Activated T-helper 2 cell treated with anti-CD3 and anti-CD28 coated beads, Interferon-gamma antibody, Interleukin-2, Interleukin-4, amounts not matched to agents 10 μg/mL and 5 μg/mL and 100 μg/mL, durations not matched to agents 14 hours and 24 hours and 36 hours (primary cell): ENCODE measurements around the gene HDAC4. TPM values are rescaled to one million over a fixed set of nuclear protein-coding genes. Genes with fewer than 3 reads are reported as not detected.
"Not testable (repeated sequence)": the region's sequence is repeated elsewhere in the genome, so short reads cannot be mapped to it uniquely, and the experiment has no call there.

Experiments used
- DNase-seq: peaks from one replicate; pipeline ENCODE4 v3.0.0; 2021; ENCODE audit warnings: low spot score
- H3K27ac Mint-ChIP-seq: one replicate; pipeline ENCODE4 v1.8.0; 2021; ENCODE audit warnings: mixed read lengths
- H3K27me3 Mint-ChIP-seq: one replicate; pipeline ENCODE4 v1.8.0; 2021; ENCODE audit warnings: low read depth, mixed read lengths
- H3K36me3 Mint-ChIP-seq: one replicate; pipeline ENCODE4 v1.8.0; 2021; ENCODE audit warnings: low read depth, mixed read lengths
- H3K4me1 Mint-ChIP-seq: one replicate; pipeline ENCODE4 v1.8.0; 2021; ENCODE audit warnings: low read depth, mixed read lengths
- H3K4me3 Mint-ChIP-seq: one replicate; pipeline ENCODE4 v1.8.0; 2021; ENCODE audit warnings: low read depth, mild to moderate bottlenecking, moderate library complexity, mixed read lengths
- H3K9me3 Mint-ChIP-seq: one replicate; pipeline ENCODE4 v1.8.0; 2021; ENCODE audit warnings: mixed read lengths
- intact Hi-C: fragments of 100-400 bp; cut with micrococcal nuclease; formaldehyde crosslinking; loops from one replicate; pipeline ENCODE4 v1.15.1; 2023
- total RNA-seq: library from RNA; stranded (reverse); gene quantifications from 2 replicates; pipeline ENCODE4 v1.2.3, GENCODE V29; 2022

The HDAC4 gene
- total RNA-seq, 1 donor from 2014 or later: 44.8 TPM

- DNase-seq: no peak
- H3K9me3 Mint-ChIP-seq: no peaks in the 10 kb centered on the region
- no peak overlapping the region for H3K4me3 Mint-ChIP-seq
- intact Hi-C loops: no loop called here
- peaks cover 24% of the 10 kb centered on the region for H3K36me3 Mint-ChIP-seq
- H3K27ac Mint-ChIP-seq: no peak overlapping the region
- H3K27me3 Mint-ChIP-seq: no peaks in the 10 kb centered on the region
- H3K4me1 Mint-ChIP-seq: no peaks in the 10 kb centered on the region
Measured at GRCh38 chr2:239073270-239073669, 327.6 kb downstream of the HDAC4 start.

- Mint-ChIP-seq H3K9me3 (no peaks in the 10 kb centered on the region), H3K27ac (no peak overlapping the region), H3K4me1 (no peaks in the 10 kb centered on the region), H3K36me3 (peaks cover 26% of the 10 kb centered on the region), H3K27me3 (no peaks in the 10 kb centered on the region), H3K4me3 (no peak overlapping the region)
- DNase-seq: no peak
- intact Hi-C loops: no loop called here
Measured at GRCh38 chr2:239072786-239073185, 328.0 kb downstream of the HDAC4 start.

- Mint-ChIP-seq H3K27me3 (no peaks in the 10 kb centered on the region), H3K9me3 (no peaks in the 10 kb centered on the region), H3K36me3 (peaks cover 32% of the 10 kb centered on the region), H3K4me1 (no peaks in the 10 kb centered on the region), H3K27ac (no peak overlapping the region), H3K4me3 (no peak overlapping the region)
- DNase-seq: no peak
- intact Hi-C loops: no loop called here
Measured at GRCh38 chr2:239070466-239070865, 330.4 kb downstream of the HDAC4 start.

GRCh38 chr2:239069362-239070333 lies 331.2 kb downstream of the HDAC4 start:
- DNase-seq, H3K27me3 Mint-ChIP-seq, intact Hi-C loops, H3K27ac Mint-ChIP-seq, H3K4me1 Mint-ChIP-seq, H3K9me3 Mint-ChIP-seq, H3K4me3 Mint-ChIP-seq: not testable (repeated sequence)
- H3K36me3 Mint-ChIP-seq: peaks cover 32% of the 10 kb centered on the region

- no peaks in the 10 kb centered on the region for H3K27me3 Mint-ChIP-seq
- no peaks in the 10 kb centered on the region for H3K9me3 Mint-ChIP-seq
- peaks cover 32% of the 10 kb centered on the region for H3K36me3 Mint-ChIP-seq
- H3K4me1 Mint-ChIP-seq: no peaks in the 10 kb centered on the region
- H3K27ac Mint-ChIP-seq: no peak overlapping the region
- intact Hi-C loops: no loop called here
- no peak for DNase-seq
- no peak overlapping the region for H3K4me3 Mint-ChIP-seq
Measured at GRCh38 chr2:239068411-239068810, 332.4 kb downstream of the HDAC4 start.

- DNase-seq: no peak
- Mint-ChIP-seq H3K4me3 (no peak overlapping the region), H3K36me3 (peaks cover 22% of the 10 kb centered on the region), H3K27ac (no peak overlapping the region), H3K9me3 (no peaks in the 10 kb centered on the region), H3K4me1 (no peaks in the 10 kb centered on the region), H3K27me3 (no peaks in the 10 kb centered on the region)
- intact Hi-C loops: no loop called here
Measured at GRCh38 chr2:239067196-239067865, 333.5 kb downstream of the HDAC4 start.

- Mint-ChIP-seq H3K27me3 (no peaks in the 10 kb centered on the region), H3K9me3 (no peaks in the 10 kb centered on the region), H3K4me3 (no peak overlapping the region), H3K36me3 (peaks cover 15% of the 10 kb centered on the region), H3K27ac (no peak overlapping the region), H3K4me1 (no peaks in the 10 kb centered on the region)
- DNase-seq: no peak
- intact Hi-C loops: no loop called here
Measured at GRCh38 chr2:239066597-239066996, 334.2 kb downstream of the HDAC4 start.

- no peaks in the 10 kb centered on the region for H3K4me1 Mint-ChIP-seq
- intact Hi-C loops: no loop called here
- no peaks in the 10 kb centered on the region for H3K9me3 Mint-ChIP-seq
- no peak overlapping the region for H3K27ac Mint-ChIP-seq
- no peaks in the 10 kb centered on the region for H3K27me3 Mint-ChIP-seq
- H3K36me3 Mint-ChIP-seq: peaks cover 19% of the 10 kb centered on the region
- no peak for DNase-seq
- no peak overlapping the region for H3K4me3 Mint-ChIP-seq
Measured at GRCh38 chr2:239065962-239066361, 334.9 kb downstream of the HDAC4 start.

- DNase-seq: no peak
- H3K36me3 Mint-ChIP-seq: peaks cover 19% of the 10 kb centered on the region
- H3K27me3 Mint-ChIP-seq: no peaks in the 10 kb centered on the region
- H3K9me3 Mint-ChIP-seq: no peaks in the 10 kb centered on the region
- H3K4me3 Mint-ChIP-seq: no peak overlapping the region
- no peaks in the 10 kb centered on the region for H3K4me1 Mint-ChIP-seq
- intact Hi-C loops: no loop called here
- no peak overlapping the region for H3K27ac Mint-ChIP-seq
Measured at GRCh38 chr2:239065537-239065936, 335.3 kb downstream of the HDAC4 start.

- H3K9me3 Mint-ChIP-seq: no peaks in the 10 kb centered on the region
- DNase-seq: no peak
- peaks cover 17% of the 10 kb centered on the region for H3K36me3 Mint-ChIP-seq
- no peaks in the 10 kb centered on the region for H3K27me3 Mint-ChIP-seq
- intact Hi-C loops: no loop called here
- no peaks in the 10 kb centered on the region for H3K4me1 Mint-ChIP-seq
- no peak overlapping the region for H3K4me3 Mint-ChIP-seq
- no peak overlapping the region for H3K27ac Mint-ChIP-seq
Measured at GRCh38 chr2:239064891-239065290, 335.9 kb downstream of the HDAC4 start.

GRCh38 chr2:239064253-239064652 lies 336.6 kb downstream of the HDAC4 start:
- no peaks in the 10 kb centered on the region for H3K9me3 Mint-ChIP-seq
- H3K27me3 Mint-ChIP-seq: no peaks in the 10 kb centered on the region
- DNase-seq: no peak
- intact Hi-C loops: no loop called here
- H3K36me3 Mint-ChIP-seq: peaks cover 16% of the 10 kb centered on the region
- no peak overlapping the region for H3K27ac Mint-ChIP-seq
- H3K4me3 Mint-ChIP-seq: no peak overlapping the region
- no peaks in the 10 kb centered on the region for H3K4me1 Mint-ChIP-seq

- intact Hi-C loops: no loop called here
- Mint-ChIP-seq H3K9me3 (no peaks in the 10 kb centered on the region), H3K27ac (no peak overlapping the region), H3K36me3 (peaks cover 13% of the 10 kb centered on the region), H3K4me3 (no peak overlapping the region), H3K4me1 (no peaks in the 10 kb centered on the region), H3K27me3 (no peaks in the 10 kb centered on the region)
- no peak for DNase-seq
Measured at GRCh38 chr2:239062743-239063142, 338.1 kb downstream of the HDAC4 start.
